H1 (cell line): ENCODE data around the gene PATE1. TPM values are rescaled to one million over a fixed set of nuclear protein-coding genes. Genes with fewer than 3 reads are reported as not detected.

Experiments used
- RFX5 ChIP-seq: IDR thresholded peaks from 2 replicates; pipeline ENCODE4 v1.6.1; 2011; ENCODE audit warnings: low read depth, low read length, improper control_type of control experiment, borderline replicate concordance
- SIN3A ChIP-seq, 2 experiments: IDR thresholded peaks in 1 of 2; conservative IDR thresholded peaks in 1 of 2; 2 replicates each; pipeline ENCODE4 v1.6.1; 2011 to 2012; ENCODE audit warnings: low read length in 2 of 2, improper control_type of control experiment in 1 of 2, low read depth in 1 of 2, mild to moderate bottlenecking in 1 of 2
- polyA plus RNA-seq, 7 experiments: library from polyadenylated mRNA; depleted of rRNA in 3 of 7; stranded (reverse) in 5 of 7; unstranded in 2 of 7; fragments of >200 nt in 5 of 7; fragments of 200-250 nt in 2 of 7; gene quantifications; 1 replicate in 5 of 7; 2 replicates in 1 of 7; 4 replicates in 1 of 7; pipeline versions ENCODE4 v1.2.1 to v1.2.3, GENCODE V29; 2011 to 2013; ENCODE audit warnings: missing spikeins in 2 of 7, mixed read lengths in 2 of 7
- total RNA-seq: library from RNA; stranded (reverse); fragmentation: NEBNext Ultra II Directional; extraction: Animal tissue kit (Norgen Biotek cat#: 25700); gene quantifications from 2 replicates; pipeline ENCODE4 v1.2.1, GENCODE V29; 2021
- TF ChIP-seq, protein P1 (sequence below): IDR thresholded peaks from 2 replicates; pipeline ENCODE4 v1.6.1; 2011; ENCODE audit warnings: low read length, improper control_type of control experiment
- TF ChIP-seq, protein P2 (sequence below): IDR thresholded peaks from 2 replicates; pipeline ENCODE4 v1.6.1; 2011; ENCODE audit warnings: low read depth, mild to moderate bottlenecking, low read length; ENCODE audit not compliant: insufficient read depth

The PATE1 gene
- total and polyA plus RNA-seq, 2 of the 8 experiments (the other 6 are each of a cell fraction or from before 2014, with no cell fraction given) = not detected

DNA sequence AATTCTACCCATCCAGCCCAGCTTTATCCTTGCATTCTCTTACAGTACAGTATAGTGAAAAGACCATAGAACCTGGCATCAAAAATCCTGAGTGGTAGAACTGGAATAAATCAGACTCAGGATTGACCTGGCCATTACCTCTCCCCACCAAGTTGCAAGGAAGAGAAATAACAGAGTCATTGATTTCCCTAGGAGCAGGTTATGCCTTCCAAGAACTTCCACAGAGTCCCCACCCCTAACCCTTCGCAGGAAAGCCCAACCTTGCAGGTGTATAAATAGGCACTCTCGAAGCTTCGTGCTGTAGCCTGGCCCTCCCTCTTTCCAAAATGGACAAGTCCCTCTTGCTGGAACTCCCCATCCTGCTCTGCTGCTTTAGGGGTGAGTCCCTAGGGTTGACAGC lies at the start of gene PATE1 (continued):
- TF ChIP-seq, protein P1, sequence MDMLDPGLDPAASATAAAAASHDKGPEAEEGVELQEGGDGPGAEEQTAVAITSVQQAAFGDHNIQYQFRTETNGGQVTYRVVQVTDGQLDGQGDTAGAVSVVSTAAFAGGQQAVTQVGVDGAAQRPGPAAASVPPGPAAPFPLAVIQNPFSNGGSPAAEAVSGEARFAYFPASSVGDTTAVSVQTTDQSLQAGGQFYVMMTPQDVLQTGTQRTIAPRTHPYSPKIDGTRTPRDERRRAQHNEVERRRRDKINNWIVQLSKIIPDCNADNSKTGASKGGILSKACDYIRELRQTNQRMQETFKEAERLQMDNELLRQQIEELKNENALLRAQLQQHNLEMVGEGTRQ = no peak
- TF ChIP-seq RFX5 = no peak
- TF ChIP-seq SIN3A (conservative IDR thresholded peaks at IDR 0.05 in 1 of 2, IDR thresholded peaks at IDR 0.05 in 1 of 2; ENCODE audit: low read depth in 1 of 2, low read length in 2 of 2) = no peak
- TF ChIP-seq, protein P2, sequence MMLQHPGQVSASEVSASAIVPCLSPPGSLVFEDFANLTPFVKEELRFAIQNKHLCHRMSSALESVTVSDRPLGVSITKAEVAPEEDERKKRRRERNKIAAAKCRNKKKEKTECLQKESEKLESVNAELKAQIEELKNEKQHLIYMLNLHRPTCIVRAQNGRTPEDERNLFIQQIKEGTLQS = no peak
